T-helper 1 cell treated with Interleukin-12 subunit alpha and Interleukin-12 subunit beta and Interleukin-4 antibody, amounts not matched to agents 30 μg/mL and 1 μg/mL, for 36 hours (primary cell): ENCODE results near the gene CST4.
"Not testable (repeated sequence)": the region's sequence is repeated elsewhere in the genome, so short reads cannot be mapped to it uniquely, and the experiment has no call there.

Experiments
- H3K27ac Mint-ChIP-seq: one replicate; pipeline ENCODE4 v1.8.0; 2021; ENCODE audit warnings: mild to moderate bottlenecking, mixed read lengths
- H3K27me3 Mint-ChIP-seq: one replicate; pipeline ENCODE4 v1.8.0; 2021; ENCODE audit warnings: low read depth, mixed read lengths
- H3K36me3 Mint-ChIP-seq: one replicate; pipeline ENCODE4 v1.8.0; 2021; ENCODE audit warnings: low read depth, mixed read lengths
- H3K4me1 Mint-ChIP-seq: one replicate; pipeline ENCODE4 v1.8.0; 2021; ENCODE audit warnings: low read depth, mixed read lengths
- H3K4me3 Mint-ChIP-seq: one replicate; pipeline ENCODE4 v1.8.0; 2021; ENCODE audit warnings: mild to moderate bottlenecking, moderate library complexity, mixed read lengths
- H3K9me3 Mint-ChIP-seq: one replicate; pipeline ENCODE4 v1.8.0; 2021; ENCODE audit warnings: mixed read lengths

Gene CST4

GRCh38 chr20:23679133-23680092 is 9.4 kb downstream of the CST4 start:
- H3K27me3 Mint-ChIP-seq = peaks cover 16% of the 10 kb centered on the region
- no peak overlapping the region for H3K4me3 Mint-ChIP-seq
- H3K4me1 Mint-ChIP-seq = no peaks in the 10 kb centered on the region
- no peak overlapping the region for H3K27ac Mint-ChIP-seq
- H3K9me3 Mint-ChIP-seq = no peaks in the 10 kb centered on the region
- no peaks in the 10 kb centered on the region for H3K36me3 Mint-ChIP-seq

- peaks cover 11% of the 10 kb centered on the region for H3K27me3 Mint-ChIP-seq
- H3K4me1 Mint-ChIP-seq = no peaks in the 10 kb centered on the region
- no peaks in the 10 kb centered on the region for H3K36me3 Mint-ChIP-seq
- no peak overlapping the region for H3K27ac Mint-ChIP-seq
- no peak overlapping the region for H3K4me3 Mint-ChIP-seq
- no peaks in the 10 kb centered on the region for H3K9me3 Mint-ChIP-seq
Measured at GRCh38 chr20:23673209-23673608, 15.6 kb downstream of the CST4 start.

GRCh38 chr20:23672158-23672557 is 16.7 kb downstream of the CST4 start:
- Mint-ChIP-seq H3K4me3 (no peak overlapping the region), H3K36me3 (no peaks in the 10 kb centered on the region), H3K27ac (no peak overlapping the region), H3K27me3 (peaks cover 7% of the 10 kb centered on the region), H3K4me1 (no peaks in the 10 kb centered on the region), H3K9me3 (no peaks in the 10 kb centered on the region)

- no peak overlapping the region for H3K27ac Mint-ChIP-seq
- H3K36me3 Mint-ChIP-seq = no peaks in the 10 kb centered on the region
- H3K4me1 Mint-ChIP-seq = no peaks in the 10 kb centered on the region
- no peak overlapping the region for H3K4me3 Mint-ChIP-seq
- peaks cover under 1% of the 10 kb centered on the region for H3K27me3 Mint-ChIP-seq
- H3K9me3 Mint-ChIP-seq = no peaks in the 10 kb centered on the region
Measured at GRCh38 chr20:23671479-23671878, 17.4 kb downstream of the CST4 start.

GRCh38 chr20:23670361-23670760 is 18.5 kb downstream of the CST4 start:
- Mint-ChIP-seq H3K27me3 (no peaks in the 10 kb centered on the region), H3K9me3 (no peaks in the 10 kb centered on the region), H3K27ac (no peak overlapping the region), H3K36me3 (no peaks in the 10 kb centered on the region), H3K4me3 (no peak overlapping the region), H3K4me1 (no peaks in the 10 kb centered on the region)

- H3K4me3 Mint-ChIP-seq = no peak overlapping the region
- H3K27me3 Mint-ChIP-seq = no peaks in the 10 kb centered on the region
- no peaks in the 10 kb centered on the region for H3K4me1 Mint-ChIP-seq
- H3K27ac Mint-ChIP-seq = no peak overlapping the region
- H3K9me3 Mint-ChIP-seq = no peaks in the 10 kb centered on the region
- no peaks in the 10 kb centered on the region for H3K36me3 Mint-ChIP-seq
Measured at GRCh38 chr20:23669866-23670265, 19.0 kb downstream of the CST4 start.

- no peaks in the 10 kb centered on the region for H3K27me3 Mint-ChIP-seq
Measured at GRCh38 chr20:23669327-23669726, 19.5 kb downstream of the CST4 start.

GRCh38 chr20:23668477-23668951 is 20.3 kb downstream of the CST4 start:
- Mint-ChIP-seq H3K4me1 (no peaks in the 10 kb centered on the region), H3K4me3 (no peak overlapping the region), H3K9me3 (no peaks in the 10 kb centered on the region), H3K27me3 (no peaks in the 10 kb centered on the region), H3K36me3 (no peaks in the 10 kb centered on the region), H3K27ac (no peak overlapping the region)

More at GRCh38 chr20:23669327-23669726, 19.5 kb downstream of the CST4 start:
- H3K4me3 Mint-ChIP-seq = no peak overlapping the region
- no peak overlapping the region for H3K27ac Mint-ChIP-seq
- no peaks in the 10 kb centered on the region for H3K36me3 Mint-ChIP-seq
- H3K4me1 Mint-ChIP-seq = no peaks in the 10 kb centered on the region
- no peaks in the 10 kb centered on the region for H3K9me3 Mint-ChIP-seq

- H3K36me3 Mint-ChIP-seq = no peaks in the 10 kb centered on the region
- H3K27me3 Mint-ChIP-seq = no peaks in the 10 kb centered on the region
- H3K27ac Mint-ChIP-seq = no peak overlapping the region
- no peaks in the 10 kb centered on the region for H3K4me1 Mint-ChIP-seq
- no peaks in the 10 kb centered on the region for H3K9me3 Mint-ChIP-seq
- no peak overlapping the region for H3K4me3 Mint-ChIP-seq
Measured at GRCh38 chr20:23667666-23668065, 21.2 kb downstream of the CST4 start.

GRCh38 chr20:23666698-23667097 is 22.1 kb downstream of the CST4 start:
- Mint-ChIP-seq H3K9me3 (no peaks in the 10 kb centered on the region), H3K36me3 (no peaks in the 10 kb centered on the region), H3K27ac (no peak overlapping the region), H3K27me3 (no peaks in the 10 kb centered on the region), H3K4me1 (no peaks in the 10 kb centered on the region), H3K4me3 (no peak overlapping the region)

GRCh38 chr20:23666189-23666588 is 22.6 kb downstream of the CST4 start:
- Mint-ChIP-seq H3K27ac (no peak overlapping the region), H3K4me3 (no peak overlapping the region)

GRCh38 chr20:23664954-23665353 is 23.9 kb downstream of the CST4 start:
- H3K27me3 Mint-ChIP-seq = no peaks in the 10 kb centered on the region

More at GRCh38 chr20:23666189-23666588, 22.6 kb downstream of the CST4 start:
- no peaks in the 10 kb centered on the region for H3K36me3 Mint-ChIP-seq
- H3K4me1 Mint-ChIP-seq = no peaks in the 10 kb centered on the region
- H3K27me3 Mint-ChIP-seq = no peaks in the 10 kb centered on the region
- H3K9me3 Mint-ChIP-seq = no peaks in the 10 kb centered on the region

GRCh38 chr20:23664046-23664445 is 24.8 kb downstream of the CST4 start:
- not testable (repeated sequence) for H3K4me1 Mint-ChIP-seq, H3K4me3 Mint-ChIP-seq, H3K27ac Mint-ChIP-seq, H3K36me3 Mint-ChIP-seq, H3K9me3 Mint-ChIP-seq, H3K27me3 Mint-ChIP-seq

More at GRCh38 chr20:23664954-23665353, 23.9 kb downstream of the CST4 start:
- no peaks in the 10 kb centered on the region for H3K9me3 Mint-ChIP-seq
- no peaks in the 10 kb centered on the region for H3K36me3 Mint-ChIP-seq
- H3K4me3 Mint-ChIP-seq = no peak overlapping the region
- H3K27ac Mint-ChIP-seq = no peak overlapping the region
- no peaks in the 10 kb centered on the region for H3K4me1 Mint-ChIP-seq

GRCh38 chr20:23663180-23663579 is 25.7 kb downstream of the CST4 start:
- H3K9me3 Mint-ChIP-seq = no peaks in the 10 kb centered on the region
- no peak overlapping the region for H3K4me3 Mint-ChIP-seq
- no peaks in the 10 kb centered on the region for H3K36me3 Mint-ChIP-seq
- no peaks in the 10 kb centered on the region for H3K27me3 Mint-ChIP-seq
- H3K4me1 Mint-ChIP-seq = no peaks in the 10 kb centered on the region
- H3K27ac Mint-ChIP-seq = no peak overlapping the region

- H3K27ac Mint-ChIP-seq = no peak overlapping the region
- H3K9me3 Mint-ChIP-seq = no peaks in the 10 kb centered on the region
- no peaks in the 10 kb centered on the region for H3K36me3 Mint-ChIP-seq
- H3K4me3 Mint-ChIP-seq = no peak overlapping the region
- H3K27me3 Mint-ChIP-seq = no peaks in the 10 kb centered on the region
- H3K4me1 Mint-ChIP-seq = no peaks in the 10 kb centered on the region
Measured at GRCh38 chr20:23662276-23662870, 26.5 kb downstream of the CST4 start.
